Measurements from ENCODE around the gene MVB12A. TPM values are rescaled to one million over a fixed set of nuclear protein-coding genes. Genes with fewer than 3 reads are reported as not detected.

MVB12A gene
- total and polyA plus RNA-seq, 9 of the 15 experiments (the other 6 are each of a cell fraction or from before 2014, with no cell fraction given), result 1.2 to 46.2 (median 22.4) TPM

GRCh38 chr19:17473041-17473440 is 53.2 kb downstream of the MVB12A start (continued):
- TF ChIP-seq CTCF (IDR thresholded peaks at IDR 0.05 in 2 of 3, conservative IDR thresholded peaks at IDR 0.05 in 1 of 3; ENCODE audit: insufficient read depth in 2 of 3, low read depth in 1 of 3, low read length in 3 of 3) (peak in 1 of 3 experiments; percentile 38; a peak in 2 of 6 replicates), GTF3C2 (IDR thresholded peaks at IDR 0.05; ENCODE audit: borderline replicate concordance, extremely low read depth, insufficient read length) (peak; percentile 56), ZNF609 (CRISPR knock-in tag; IDR thresholded peaks at IDR 0.05; ENCODE audit: borderline replicate concordance) (no peak), RBBP5 (IDR thresholded peaks at IDR 0.05; ENCODE audit: borderline replicate concordance, insufficient read depth, low read length, poor library complexity, severe bottlenecking) (no peak), NFATC3 (IDR thresholded peaks at IDR 0.05) (no peak), SP1 (CRISPR knock-in tag; IDR thresholded peaks at IDR 0.05) (peak; percentile 57; the same call in 1 of the 2 replicates)
